HEK293T (cell line): ENCODE results near the gene CDK7.

ENCODE experiments used
- ARNT ChIP-seq: fragments of 450-650 bp; IDR thresholded peaks from 2 replicates; pipeline ENCODE4 v1.6.1; 2017; ENCODE audit warnings: mild to moderate bottlenecking
- BHLHE40 ChIP-seq: fragments of 450-650 bp; IDR thresholded peaks from 2 replicates; pipeline ENCODE4 v1.6.1; 2016; ENCODE audit warnings: mild to moderate bottlenecking, moderate library complexity, borderline replicate concordance
- CTBP1 ChIP-seq: fragments of 450-650 bp; IDR thresholded peaks from 2 replicates; pipeline ENCODE4 v1.6.1; 2016; ENCODE audit warnings: borderline replicate concordance
- ELF4 ChIP-seq: fragments of 450-650 bp; IDR thresholded peaks from 2 replicates; pipeline ENCODE4 v1.6.1; 2017; ENCODE audit warnings: antibody characterized with exemption
- FOXA1 ChIP-seq: fragments of 450-650 bp; IDR thresholded peaks from 2 replicates; pipeline ENCODE4 v1.6.1; 2016; ENCODE audit warnings: mild to moderate bottlenecking
- FOXK2 ChIP-seq: fragments of 450-650 bp; IDR thresholded peaks from 2 replicates; pipeline ENCODE4 v1.6.1; 2016; ENCODE audit warnings: mild to moderate bottlenecking
- FOXM1 ChIP-seq: fragments of 450-650 bp; IDR thresholded peaks from 2 replicates; pipeline ENCODE4 v1.6.1; 2017; ENCODE audit warnings: mild to moderate bottlenecking, borderline replicate concordance
- HDGF ChIP-seq: fragments of 450-650 bp; IDR thresholded peaks from 2 replicates; pipeline ENCODE4 v1.6.1; 2017; ENCODE audit warnings: antibody characterized with exemption, borderline replicate concordance
- SP1 ChIP-seq: fragments of 450-650 bp; IDR thresholded peaks from 2 replicates; pipeline ENCODE4 v1.6.1; 2017
- SUZ12 ChIP-seq: fragments of 450-650 bp; IDR thresholded peaks from 2 replicates; pipeline ENCODE4 v1.6.1; 2016; ENCODE audit warnings: mild to moderate bottlenecking
- ZNF384 ChIP-seq: fragments of 450-650 bp; IDR thresholded peaks from 2 replicates; pipeline ENCODE4 v1.6.1; 2016

- no peak for TF ChIP-seq SP1
- no peak for TF ChIP-seq ARNT
- no peak for TF ChIP-seq FOXK2
- no peak for TF ChIP-seq FOXA1
- TF ChIP-seq FOXM1, result no peak
- TF ChIP-seq ZNF384, result no peak
- TF ChIP-seq CTBP1, result no peak
- TF ChIP-seq SUZ12, result no peak
- TF ChIP-seq BHLHE40, result no peak
- TF ChIP-seq ELF4, result no peak
- TF ChIP-seq HDGF, result no peak
Measured at GRCh38 chr5:69231851-69232250, 2.8 kb upstream of the CDK7 start.
